Measurements from ENCODE around the gene FBXL22.

Gene FBXL22

GRCh38 chr15:63606308-63606707 is 9.1 kb downstream of the FBXL22 start:
- H3K4me3 ChIP-seq (ENCODE audit: low read depth, low read length) = no peak overlapping the region
- H3K36me3 ChIP-seq (replicated peaks) = peaks cover 9% of the 10 kb centered on the region
- no peak for DNase-seq
- in situ Hi-C loops (cut with HindIII; ENCODE audit: low pct_ligation_motif_present, low sequenced_read_pairs) = no loop called here
- TF ChIP-seq, protein P1, sequence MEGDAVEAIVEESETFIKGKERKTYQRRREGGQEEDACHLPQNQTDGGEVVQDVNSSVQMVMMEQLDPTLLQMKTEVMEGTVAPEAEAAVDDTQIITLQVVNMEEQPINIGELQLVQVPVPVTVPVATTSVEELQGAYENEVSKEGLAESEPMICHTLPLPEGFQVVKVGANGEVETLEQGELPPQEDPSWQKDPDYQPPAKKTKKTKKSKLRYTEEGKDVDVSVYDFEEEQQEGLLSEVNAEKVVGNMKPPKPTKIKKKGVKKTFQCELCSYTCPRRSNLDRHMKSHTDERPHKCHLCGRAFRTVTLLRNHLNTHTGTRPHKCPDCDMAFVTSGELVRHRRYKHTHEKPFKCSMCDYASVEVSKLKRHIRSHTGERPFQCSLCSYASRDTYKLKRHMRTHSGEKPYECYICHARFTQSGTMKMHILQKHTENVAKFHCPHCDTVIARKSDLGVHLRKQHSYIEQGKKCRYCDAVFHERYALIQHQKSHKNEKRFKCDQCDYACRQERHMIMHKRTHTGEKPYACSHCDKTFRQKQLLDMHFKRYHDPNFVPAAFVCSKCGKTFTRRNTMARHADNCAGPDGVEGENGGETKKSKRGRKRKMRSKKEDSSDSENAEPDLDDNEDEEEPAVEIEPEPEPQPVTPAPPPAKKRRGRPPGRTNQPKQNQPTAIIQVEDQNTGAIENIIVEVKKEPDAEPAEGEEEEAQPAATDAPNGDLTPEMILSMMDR (IDR thresholded peaks at IDR 0.05; ENCODE audit: low read depth, low read length, missing control alignments) = no peak
- no peaks in the 10 kb centered on the region for H3K27me3 ChIP-seq (replicated peaks)
- H3K27ac ChIP-seq = no peak overlapping the region

DNA sequence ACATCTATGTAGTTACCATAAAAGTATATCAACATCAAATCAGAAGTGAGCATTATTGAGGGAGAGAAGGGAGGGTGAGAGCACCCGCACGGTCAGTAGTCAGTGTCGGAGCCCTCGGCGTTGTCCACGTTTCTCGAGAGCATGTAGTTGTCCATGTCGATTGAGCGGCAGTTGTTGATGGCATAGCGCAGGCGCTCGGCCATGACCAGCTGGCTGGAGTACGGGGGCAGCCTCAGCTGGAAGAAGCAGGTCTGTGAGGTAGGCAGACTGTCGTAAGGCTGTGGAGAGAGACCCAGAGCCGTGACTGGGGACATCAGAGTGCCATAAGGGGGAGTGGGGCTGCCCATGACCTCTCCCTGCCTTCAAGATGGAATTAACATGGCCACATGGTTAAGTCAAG is 11.8 kb downstream of the FBXL22 start:
- H3K27ac ChIP-seq = no peak overlapping the region
- TF ChIP-seq, protein P1 (IDR thresholded peaks at IDR 0.05; ENCODE audit: low read depth, low read length, missing control alignments) = no peak
- H3K36me3 ChIP-seq (replicated peaks) = peaks cover 23% of the 10 kb centered on the region

DNA sequence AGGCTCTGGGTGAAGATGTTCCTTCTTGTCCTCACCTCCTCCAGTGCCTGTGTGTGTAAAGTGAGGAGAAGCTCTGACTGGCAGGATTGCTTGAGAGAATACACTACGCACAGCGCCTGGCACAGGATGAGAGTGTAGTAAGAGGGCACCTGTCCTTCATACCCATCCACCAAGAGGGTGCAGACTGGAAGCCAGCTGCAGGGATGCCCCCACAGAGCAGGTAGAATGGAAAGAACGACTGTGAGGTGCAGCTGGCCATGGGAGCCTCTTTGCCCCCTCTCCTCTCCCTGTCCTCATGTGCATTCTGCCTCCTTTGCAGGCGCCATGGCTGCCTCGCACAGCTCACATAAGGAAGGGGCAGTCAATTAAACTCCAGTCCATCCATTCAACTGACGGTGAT is 12.3 kb downstream of the FBXL22 start:
- Histone ChIP-seq H3K27me3 (replicated peaks) (no peaks in the 10 kb centered on the region), H3K4me3 (ENCODE audit: low read depth, low read length) (no peak overlapping the region), H3K27ac (no peak overlapping the region), H3K36me3 (replicated peaks) (peaks cover 23% of the 10 kb centered on the region)
- in situ Hi-C loops (cut with HindIII; ENCODE audit: low pct_ligation_motif_present, low sequenced_read_pairs) = no loop called here
- DNase-seq = no peak
- TF ChIP-seq, protein P1 (IDR thresholded peaks at IDR 0.05; ENCODE audit: low read depth, low read length, missing control alignments) = no peak

More for the DNA sequence above, 11.8 kb downstream of the FBXL22 start:
- H3K4me3 ChIP-seq (ENCODE audit: low read depth, low read length) = no peak overlapping the region
- H3K27me3 ChIP-seq (replicated peaks) = no peaks in the 10 kb centered on the region
- DNase-seq = no peak
- in situ Hi-C loops (cut with HindIII; ENCODE audit: low pct_ligation_motif_present, low sequenced_read_pairs) = no loop called here

DNA sequence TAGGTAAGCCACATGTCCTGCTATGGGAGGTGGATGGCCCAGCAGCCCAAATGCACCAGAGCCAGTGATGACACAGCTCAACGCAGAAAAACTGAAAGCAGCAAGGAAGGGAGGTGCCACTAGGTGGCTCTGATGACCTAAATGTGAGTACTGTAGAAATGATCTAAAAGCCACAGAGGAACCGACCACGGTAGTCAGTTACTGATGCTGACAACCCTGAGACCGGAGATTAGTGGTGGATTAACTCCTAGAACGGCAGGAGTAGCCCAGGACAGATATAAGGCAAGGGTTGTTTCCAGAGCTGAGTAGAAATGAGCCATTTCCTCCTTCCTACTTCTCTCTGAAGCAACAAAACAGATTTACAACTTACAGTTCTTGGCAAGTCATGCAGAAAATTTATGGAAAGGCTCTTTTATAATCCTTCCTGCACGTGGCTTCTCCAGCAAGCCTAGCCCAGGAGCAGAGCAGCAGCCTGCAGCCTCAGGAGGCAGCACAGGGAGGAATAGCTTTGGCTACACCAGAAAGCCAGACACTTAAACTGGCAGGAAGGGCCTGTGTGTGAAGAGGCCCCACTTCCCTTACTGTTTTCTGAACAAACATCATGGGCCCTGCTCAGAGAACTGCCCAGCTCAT is 13.1 kb downstream of the FBXL22 start:
- H3K4me3 ChIP-seq (ENCODE audit: low read depth, low read length) = no peak overlapping the region
- in situ Hi-C loops (cut with HindIII; ENCODE audit: low pct_ligation_motif_present, low sequenced_read_pairs) = no loop called here
- H3K27ac ChIP-seq = peak overlapping the region; percentile 7
- peaks cover 29% of the 10 kb centered on the region for H3K36me3 ChIP-seq (replicated peaks)
- H3K27me3 ChIP-seq (replicated peaks) = no peaks in the 10 kb centered on the region
- DNase-seq = peak; percentile 86
- TF ChIP-seq, protein P1 (IDR thresholded peaks at IDR 0.05; ENCODE audit: low read depth, low read length, missing control alignments) = peak; percentile 87

GRCh38 chr15:63611177-63611576 is 14.0 kb downstream of the FBXL22 start:
- Histone ChIP-seq H3K27me3 (replicated peaks) (no peaks in the 10 kb centered on the region), H3K36me3 (replicated peaks) (peaks cover 34% of the 10 kb centered on the region), H3K27ac (no peak overlapping the region), H3K4me3 (ENCODE audit: low read depth, low read length) (no peak overlapping the region)
- TF ChIP-seq, protein P1 (IDR thresholded peaks at IDR 0.05; ENCODE audit: low read depth, low read length, missing control alignments) = no peak
- in situ Hi-C loops (cut with HindIII; ENCODE audit: low pct_ligation_motif_present, low sequenced_read_pairs) = no loop called here
- DNase-seq = no peak

DNA sequence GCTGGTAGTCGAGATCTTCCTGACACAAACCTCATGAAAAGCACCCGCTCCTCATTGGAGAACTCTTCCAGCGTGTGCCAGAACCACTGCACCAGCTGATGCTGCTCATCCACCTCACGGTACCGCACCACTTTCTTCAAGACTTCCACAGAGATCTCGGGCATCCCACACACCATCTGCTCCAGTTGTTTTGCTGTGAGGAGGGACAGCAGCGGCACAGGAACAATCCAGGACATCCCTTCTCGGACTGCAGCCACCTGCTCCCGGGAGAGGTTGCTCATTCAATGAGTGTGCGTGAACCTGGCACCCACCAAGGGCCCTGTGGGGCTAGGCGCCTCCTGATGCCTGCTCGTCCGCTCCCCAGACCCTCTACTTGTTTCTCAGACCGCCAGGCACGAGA is 15.1 kb downstream of the FBXL22 start:
- no peak overlapping the region for H3K27ac ChIP-seq
- peaks cover 39% of the 10 kb centered on the region for H3K36me3 ChIP-seq (replicated peaks)
- no peaks in the 10 kb centered on the region for H3K27me3 ChIP-seq (replicated peaks)
- TF ChIP-seq, protein P1 (IDR thresholded peaks at IDR 0.05; ENCODE audit: low read depth, low read length, missing control alignments) = no peak
- no peak overlapping the region for H3K4me3 ChIP-seq (ENCODE audit: low read depth, low read length)
- in situ Hi-C loops (cut with HindIII; ENCODE audit: low pct_ligation_motif_present, low sequenced_read_pairs) = no loop called here
- no peak for DNase-seq
